ENCODE results near the gene ZNF462.

DNA sequence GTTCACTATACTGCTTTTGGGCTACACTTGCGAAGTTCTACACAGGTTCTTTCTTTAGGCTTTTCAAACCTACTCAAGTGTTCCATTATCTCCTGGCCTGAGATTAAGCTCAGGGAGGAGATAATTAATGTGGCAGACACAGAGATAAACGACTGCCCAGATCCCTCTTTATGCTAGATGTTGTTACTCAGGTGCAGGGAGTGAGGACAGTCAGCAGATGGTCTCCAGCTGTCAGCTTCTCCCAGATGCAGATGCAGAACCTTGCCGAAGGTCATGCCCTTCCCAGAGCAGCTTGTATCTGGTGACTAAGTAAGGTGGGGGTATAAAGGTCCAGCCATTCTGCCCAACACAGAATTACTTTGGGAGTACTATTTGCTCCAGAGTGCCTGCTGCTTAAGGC lies 166.2 kb downstream of the ZNF462 start:
- TF ChIP-seq, protein P1, sequence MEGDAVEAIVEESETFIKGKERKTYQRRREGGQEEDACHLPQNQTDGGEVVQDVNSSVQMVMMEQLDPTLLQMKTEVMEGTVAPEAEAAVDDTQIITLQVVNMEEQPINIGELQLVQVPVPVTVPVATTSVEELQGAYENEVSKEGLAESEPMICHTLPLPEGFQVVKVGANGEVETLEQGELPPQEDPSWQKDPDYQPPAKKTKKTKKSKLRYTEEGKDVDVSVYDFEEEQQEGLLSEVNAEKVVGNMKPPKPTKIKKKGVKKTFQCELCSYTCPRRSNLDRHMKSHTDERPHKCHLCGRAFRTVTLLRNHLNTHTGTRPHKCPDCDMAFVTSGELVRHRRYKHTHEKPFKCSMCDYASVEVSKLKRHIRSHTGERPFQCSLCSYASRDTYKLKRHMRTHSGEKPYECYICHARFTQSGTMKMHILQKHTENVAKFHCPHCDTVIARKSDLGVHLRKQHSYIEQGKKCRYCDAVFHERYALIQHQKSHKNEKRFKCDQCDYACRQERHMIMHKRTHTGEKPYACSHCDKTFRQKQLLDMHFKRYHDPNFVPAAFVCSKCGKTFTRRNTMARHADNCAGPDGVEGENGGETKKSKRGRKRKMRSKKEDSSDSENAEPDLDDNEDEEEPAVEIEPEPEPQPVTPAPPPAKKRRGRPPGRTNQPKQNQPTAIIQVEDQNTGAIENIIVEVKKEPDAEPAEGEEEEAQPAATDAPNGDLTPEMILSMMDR (IDR thresholded peaks at IDR 0.05; ENCODE audit: low read depth, low read length, missing input control) = no peak
- TF ChIP-seq, protein P2, sequence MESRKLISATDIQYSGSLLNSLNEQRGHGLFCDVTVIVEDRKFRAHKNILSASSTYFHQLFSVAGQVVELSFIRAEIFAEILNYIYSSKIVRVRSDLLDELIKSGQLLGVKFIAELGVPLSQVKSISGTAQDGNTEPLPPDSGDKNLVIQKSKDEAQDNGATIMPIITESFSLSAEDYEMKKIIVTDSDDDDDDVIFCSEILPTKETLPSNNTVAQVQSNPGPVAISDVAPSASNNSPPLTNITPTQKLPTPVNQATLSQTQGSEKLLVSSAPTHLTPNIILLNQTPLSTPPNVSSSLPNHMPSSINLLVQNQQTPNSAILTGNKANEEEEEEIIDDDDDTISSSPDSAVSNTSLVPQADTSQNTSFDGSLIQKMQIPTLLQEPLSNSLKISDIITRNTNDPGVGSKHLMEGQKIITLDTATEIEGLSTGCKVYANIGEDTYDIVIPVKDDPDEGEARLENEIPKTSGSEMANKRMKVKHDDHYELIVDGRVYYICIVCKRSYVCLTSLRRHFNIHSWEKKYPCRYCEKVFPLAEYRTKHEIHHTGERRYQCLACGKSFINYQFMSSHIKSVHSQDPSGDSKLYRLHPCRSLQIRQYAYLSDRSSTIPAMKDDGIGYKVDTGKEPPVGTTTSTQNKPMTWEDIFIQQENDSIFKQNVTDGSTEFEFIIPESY (IDR thresholded peaks at IDR 0.05) = no peak
- TF ChIP-seq, protein P3, sequence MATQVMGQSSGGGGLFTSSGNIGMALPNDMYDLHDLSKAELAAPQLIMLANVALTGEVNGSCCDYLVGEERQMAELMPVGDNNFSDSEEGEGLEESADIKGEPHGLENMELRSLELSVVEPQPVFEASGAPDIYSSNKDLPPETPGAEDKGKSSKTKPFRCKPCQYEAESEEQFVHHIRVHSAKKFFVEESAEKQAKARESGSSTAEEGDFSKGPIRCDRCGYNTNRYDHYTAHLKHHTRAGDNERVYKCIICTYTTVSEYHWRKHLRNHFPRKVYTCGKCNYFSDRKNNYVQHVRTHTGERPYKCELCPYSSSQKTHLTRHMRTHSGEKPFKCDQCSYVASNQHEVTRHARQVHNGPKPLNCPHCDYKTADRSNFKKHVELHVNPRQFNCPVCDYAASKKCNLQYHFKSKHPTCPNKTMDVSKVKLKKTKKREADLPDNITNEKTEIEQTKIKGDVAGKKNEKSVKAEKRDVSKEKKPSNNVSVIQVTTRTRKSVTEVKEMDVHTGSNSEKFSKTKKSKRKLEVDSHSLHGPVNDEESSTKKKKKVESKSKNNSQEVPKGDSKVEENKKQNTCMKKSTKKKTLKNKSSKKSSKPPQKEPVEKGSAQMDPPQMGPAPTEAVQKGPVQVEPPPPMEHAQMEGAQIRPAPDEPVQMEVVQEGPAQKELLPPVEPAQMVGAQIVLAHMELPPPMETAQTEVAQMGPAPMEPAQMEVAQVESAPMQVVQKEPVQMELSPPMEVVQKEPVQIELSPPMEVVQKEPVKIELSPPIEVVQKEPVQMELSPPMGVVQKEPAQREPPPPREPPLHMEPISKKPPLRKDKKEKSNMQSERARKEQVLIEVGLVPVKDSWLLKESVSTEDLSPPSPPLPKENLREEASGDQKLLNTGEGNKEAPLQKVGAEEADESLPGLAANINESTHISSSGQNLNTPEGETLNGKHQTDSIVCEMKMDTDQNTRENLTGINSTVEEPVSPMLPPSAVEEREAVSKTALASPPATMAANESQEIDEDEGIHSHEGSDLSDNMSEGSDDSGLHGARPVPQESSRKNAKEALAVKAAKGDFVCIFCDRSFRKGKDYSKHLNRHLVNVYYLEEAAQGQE (IDR thresholded peaks at IDR 0.05) = no peak
- TF ChIP-seq FOXA1 (IDR thresholded peaks at IDR 0.05) (no peak), RAD21 (IDR thresholded peaks at IDR 0.05) (no peak), GABPA (IDR thresholded peaks at IDR 0.05 in 1 of 2, conservative IDR thresholded peaks at IDR 0.05 in 1 of 2) (no peak), SP1 (IDR thresholded peaks at IDR 0.05) (no peak), JUND (IDR thresholded peaks at IDR 0.05) (no peak)

All from liver (tissue), 3 donors.